Endothelial cell of umbilical vein (primary cell): Measurements from ENCODE around the gene CSPG5. TPM values are rescaled to one million over a fixed set of nuclear protein-coding genes. Genes with fewer than 3 reads are reported as not detected.

ENCODE experiments used
- BruUV-seq: library from RNA; stranded (reverse); fragments of 400-500 nt; replicated peaks from 2 replicates; lab custom pipeline; 2021; lab: Mats Ljungman, UMichigan
- CTCF ChIA-PET: fragments of 300-600, 350-600 bp; sonication (Branson Sonifier 250); formaldehyde crosslinking; loops from one replicate; lab custom pipeline; 2021; ENCODE audit warnings: antibody characterized with exemption, inconsistent platforms; lab: Charles Lee
- POLR2A ChIA-PET: fragments of 300-600, 350-600 bp; sonication (Branson Sonifier 250); formaldehyde crosslinking; loops from one replicate; lab custom pipeline; 2021; ENCODE audit warnings: antibody characterized with exemption, inconsistent platforms; lab: Charles Lee
- DNase-seq: peaks from one replicate; pipeline ENCODE4 v3.0.0-alpha.2; 2011; ENCODE audit warnings: low read depth, low spot score
- FAIRE-seq: peaks from 2 replicates; lab custom pipeline; 2011; peaks lifted over from hg19 to GRCh38; lab: Jason Lieb, UNC
- H2AFZ ChIP-seq: 2 replicates; pipeline ENCODE4 v1.6.0; 2012; ENCODE audit warnings: low read depth, low read length, control low read depth, inconsistent platforms
- H3K27ac ChIP-seq: 2 replicates; pipeline ENCODE4 v1.5.1; 2011; ENCODE audit warnings: low read depth, mild to moderate bottlenecking, control low read depth, low read length, moderate library complexity; ENCODE audit not compliant: insufficient read depth
- H3K27me3 ChIP-seq, 2 experiments: 2 replicates each; pipeline versions ENCODE4 v1.6.0 to v1.6.1; 2011; ENCODE audit warnings: low read length in 2 of 2, mixed read lengths in 1 of 2; ENCODE audit not compliant: control insufficient read depth in 2 of 2, insufficient read depth in 2 of 2
- H3K36me3 ChIP-seq, 2 experiments: 2 replicates in 1 of 2; 3 replicates in 1 of 2; pipeline ENCODE4 v1.5.1; 2011; ENCODE audit warnings: low read length in 2 of 2, mild to moderate bottlenecking in 1 of 2, moderate library complexity in 1 of 2; ENCODE audit not compliant: control insufficient read depth in 2 of 2, insufficient read depth in 2 of 2; ENCODE audit errors: extremely low read depth in 1 of 2
- H3K4me1 ChIP-seq: 3 replicates; pipeline ENCODE4 v1.5.1; 2011; ENCODE audit warnings: mild to moderate bottlenecking, low read length; ENCODE audit not compliant: control insufficient read depth, insufficient read depth; ENCODE audit errors: extremely low read depth
- H3K4me2 ChIP-seq: 2 replicates; pipeline ENCODE4 v1.6.1; 2011; ENCODE audit warnings: low read length, control low read depth, mixed read lengths; ENCODE audit not compliant: insufficient read depth
- H3K4me3 ChIP-seq, 3 experiments: fragments of 200-600 bp in 1 of 3; sonication (generic), shearing (Covaris generic) in 1 of 3; replicated peaks in 1 of 3; 2 replicates each; pipeline ENCODE4 v1.5.1; 2011 to 2016; ENCODE audit warnings: control low read depth in 3 of 3, low read length in 3 of 3, mild to moderate bottlenecking in 2 of 3, inconsistent platforms in 1 of 3, low read depth in 1 of 3, moderate library complexity in 1 of 3; ENCODE audit not compliant: insufficient read depth in 1 of 3
- H3K79me2 ChIP-seq: 2 replicates; pipeline ENCODE4 v1.6.0; 2012; ENCODE audit warnings: low read length, inconsistent platforms; ENCODE audit not compliant: control insufficient read depth, insufficient read depth
- H3K9ac ChIP-seq: replicated peaks from 2 replicates; pipeline ENCODE3; 2011; ENCODE audit warnings: low read length, control low read depth; ENCODE audit not compliant: insufficient read depth; ENCODE audit errors: extremely low read depth
- H3K9me1 ChIP-seq: replicated peaks from 3 replicates; pipeline ENCODE4 v1.6.0; 2011; ENCODE audit warnings: mild to moderate bottlenecking, low read length; ENCODE audit not compliant: control insufficient read depth, insufficient read depth; ENCODE audit errors: extremely low read depth
- H3K9me3 ChIP-seq: replicated peaks from 2 replicates; pipeline ENCODE4 v1.5.1; 2012; ENCODE audit warnings: low read length, inconsistent platforms; ENCODE audit not compliant: control insufficient read depth, insufficient read depth
- H4K20me1 ChIP-seq: replicated peaks from 2 replicates; pipeline ENCODE3; 2011; ENCODE audit warnings: mild to moderate bottlenecking, low read length; ENCODE audit not compliant: control insufficient read depth, insufficient read depth; ENCODE audit errors: extremely low read depth
- EZH2 ChIP-seq: IDR thresholded peaks from 2 replicates; pipeline ENCODE4 v1.6.1; 2012; ENCODE audit warnings: borderline replicate concordance, low read depth, mild to moderate bottlenecking, moderate library complexity, low read length, inconsistent platforms; ENCODE audit not compliant: severe bottlenecking
- FOS ChIP-seq: IDR thresholded peaks from 2 replicates; pipeline ENCODE4 v1.6.1; 2011; ENCODE audit warnings: mild to moderate bottlenecking, low read length, moderate library complexity, borderline replicate concordance; ENCODE audit not compliant: insufficient read depth
- GATA2 ChIP-seq: IDR thresholded peaks from 2 replicates; pipeline ENCODE4 v1.7.0; 2011; ENCODE audit warnings: low read depth, mild to moderate bottlenecking, moderate library complexity, mixed read lengths, low read length; ENCODE audit not compliant: insufficient read length, insufficient read depth
- JUN ChIP-seq: IDR thresholded peaks from 2 replicates; pipeline ENCODE4 v1.6.1; 2011; ENCODE audit warnings: borderline replicate concordance, low read depth; ENCODE audit not compliant: insufficient read length, insufficient read depth
- MYC ChIP-seq: IDR thresholded peaks from one replicate; pipeline ENCODE4 v1.6.1; 2011; ENCODE audit warnings: mild to moderate bottlenecking, low read depth, low read length
- POLR2A ChIP-seq: IDR thresholded peaks from 2 replicates; pipeline ENCODE4 v1.6.1; 2012; ENCODE audit warnings: low read depth, mild to moderate bottlenecking, control low read depth, low read length
- POLR2AphosphoS5 ChIP-seq: IDR thresholded peaks from 2 replicates; pipeline ENCODE4 v1.6.1; 2012; ENCODE audit warnings: low read depth, mild to moderate bottlenecking, control low read depth, low read length, moderate library complexity; ENCODE audit not compliant: insufficient read depth
- dilution Hi-C: fragments of 300-500 bp; cut with MboI; formaldehyde crosslinking; loops from one replicate; pipeline ENCODE4 v1.15.0; 2019; ENCODE audit warnings: low sequenced_read_pairs; ENCODE audit not compliant: extremely low pct_ligation_motif_present
- intact Hi-C: fragments of 100-400 bp; cut with micrococcal nuclease; formaldehyde crosslinking; loops from one replicate; pipeline ENCODE4 v1.10.0; 2022
- polyA plus RNA-seq, 4 experiments: library from polyadenylated mRNA; depleted of rRNA in 3 of 4; stranded (reverse) in 3 of 4; unstranded in 1 of 4; fragments of >200 nt; gene quantifications; 2 replicates each; pipeline versions ENCODE4 v1.2.1 to v1.2.3, GENCODE V29; 2011 to 2012; ENCODE audit warnings: missing spikeins in 1 of 4
- total RNA-seq: library from RNA; stranded (reverse); gene quantifications from 2 replicates; pipeline ENCODE4 v1.2.3, GENCODE V29; 2021
- TF ChIP-seq, protein P1 (sequence below): IDR thresholded peaks from 2 replicates; pipeline ENCODE4 v1.6.1; 2011; ENCODE audit not compliant: insufficient read depth, insufficient read length
- TF ChIP-seq, protein P2 (sequence below), 2 donors: IDR thresholded peaks; 1 replicate in 1 of 2; 2 replicates in 1 of 2; pipeline ENCODE4 v1.5.1; 2011; ENCODE audit warnings: low read length in 2 of 2, mild to moderate bottlenecking in 2 of 2, moderate library complexity in 2 of 2, control low read depth in 1 of 2, inconsistent platforms in 1 of 2, low read depth in 1 of 2; ENCODE audit not compliant: insufficient read depth in 1 of 2; ENCODE audit errors: extremely low read depth in 1 of 2

The CSPG5 gene
- total and polyA plus RNA-seq, 2 donors (not counting 3 experiments of a cell fraction or from before 2014, with no cell fraction given), result 0.32 to 0.55 TPM

DNA sequence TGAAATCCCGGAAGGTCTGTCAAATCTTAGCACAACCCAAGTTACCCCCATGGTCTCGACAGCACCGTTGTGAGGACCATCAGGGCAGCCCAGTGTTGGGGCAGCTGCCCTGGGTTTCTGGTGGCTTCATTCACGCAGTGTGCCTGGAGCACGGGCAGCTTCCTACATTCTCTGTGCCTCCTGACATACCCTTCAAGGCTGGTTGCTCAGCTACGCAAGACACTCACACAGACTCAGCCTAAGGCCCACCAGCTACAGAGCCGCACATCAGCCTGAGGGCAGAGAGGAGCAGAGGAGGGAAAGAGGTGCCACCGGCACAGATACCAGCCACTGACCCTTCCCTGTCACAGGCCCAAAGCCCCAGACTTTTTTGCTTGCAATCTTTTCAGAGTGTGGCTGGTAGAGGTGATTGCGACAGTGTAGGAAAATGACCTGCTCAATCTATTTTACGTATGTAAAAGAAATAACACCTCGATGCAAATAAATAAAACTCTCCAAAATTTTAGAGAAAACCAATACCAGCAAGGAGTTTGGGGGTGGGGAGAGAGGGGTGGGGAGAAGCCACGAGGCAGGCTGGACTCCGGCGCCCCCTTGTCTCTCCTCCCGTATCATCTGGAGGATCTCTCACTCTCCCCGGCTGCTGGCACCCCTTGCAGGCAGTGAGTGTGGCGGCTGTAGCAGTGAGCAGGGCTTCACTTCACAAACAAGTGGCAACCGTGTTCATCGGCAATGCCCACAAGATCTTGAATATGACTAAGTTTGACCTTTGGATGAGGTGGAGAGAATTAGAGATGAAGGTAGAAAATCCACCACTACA, 12.7 kb downstream of the CSPG5 start:
- Histone ChIP-seq H3K9me3 (no peaks in the 10 kb centered on the region), H3K27ac (no peak overlapping the region), H4K20me1 (no peaks in the 10 kb centered on the region), H3K79me2 (no peaks in the 10 kb centered on the region), H2AFZ (no peak overlapping the region), H3K4me2 (no peak overlapping the region), H3K4me3 (no peak overlapping the region), H3K4me1 (no peaks in the 10 kb centered on the region), H3K9ac (no peak overlapping the region), H3K27me3 (peaks cover 6 to 7% of the 10 kb centered on the region in 2 experiments), H3K36me3 (no peaks in the 10 kb centered on the region), H3K9me1 (no peaks in the 10 kb centered on the region)
- FAIRE-seq (no peak), DNase-seq (no peak)
- ChIA-PET CTCF (interaction anchor here (1.1 kb wide), 1 partner anchor 43 kb away, joined by 5 read pairs; no protein-coding TSS in a partner anchor), POLR2A (interaction anchor here (0.6 kb wide), 1 partner anchor 223 kb away, joined by 3 read pairs; no protein-coding TSS in a partner anchor)
- TF ChIP-seq GATA2, result no peak
- TF ChIP-seq POLR2A, result no peak
- no peak for TF ChIP-seq EZH2
- no peak for TF ChIP-seq FOS
- TF ChIP-seq, protein P1, sequence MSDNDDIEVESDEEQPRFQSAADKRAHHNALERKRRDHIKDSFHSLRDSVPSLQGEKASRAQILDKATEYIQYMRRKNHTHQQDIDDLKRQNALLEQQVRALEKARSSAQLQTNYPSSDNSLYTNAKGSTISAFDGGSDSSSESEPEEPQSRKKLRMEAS, result no peak
- TF ChIP-seq, protein P2, sequence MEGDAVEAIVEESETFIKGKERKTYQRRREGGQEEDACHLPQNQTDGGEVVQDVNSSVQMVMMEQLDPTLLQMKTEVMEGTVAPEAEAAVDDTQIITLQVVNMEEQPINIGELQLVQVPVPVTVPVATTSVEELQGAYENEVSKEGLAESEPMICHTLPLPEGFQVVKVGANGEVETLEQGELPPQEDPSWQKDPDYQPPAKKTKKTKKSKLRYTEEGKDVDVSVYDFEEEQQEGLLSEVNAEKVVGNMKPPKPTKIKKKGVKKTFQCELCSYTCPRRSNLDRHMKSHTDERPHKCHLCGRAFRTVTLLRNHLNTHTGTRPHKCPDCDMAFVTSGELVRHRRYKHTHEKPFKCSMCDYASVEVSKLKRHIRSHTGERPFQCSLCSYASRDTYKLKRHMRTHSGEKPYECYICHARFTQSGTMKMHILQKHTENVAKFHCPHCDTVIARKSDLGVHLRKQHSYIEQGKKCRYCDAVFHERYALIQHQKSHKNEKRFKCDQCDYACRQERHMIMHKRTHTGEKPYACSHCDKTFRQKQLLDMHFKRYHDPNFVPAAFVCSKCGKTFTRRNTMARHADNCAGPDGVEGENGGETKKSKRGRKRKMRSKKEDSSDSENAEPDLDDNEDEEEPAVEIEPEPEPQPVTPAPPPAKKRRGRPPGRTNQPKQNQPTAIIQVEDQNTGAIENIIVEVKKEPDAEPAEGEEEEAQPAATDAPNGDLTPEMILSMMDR (IDR thresholded peaks at IDR 0.05; ENCODE audit: extremely low read depth in 1 of 2, insufficient read depth in 1 of 2, low read depth in 1 of 2, low read length in 2 of 2), result no peak
- TF ChIP-seq JUN, result no peak
- TF ChIP-seq POLR2AphosphoS5, result no peak
- TF ChIP-seq MYC, result no peak
- dilution Hi-C loops (no loop called here), intact Hi-C loops (no loop called here)
- no TSS peak for BruUV-seq
